GM19455 (cell line): ENCODE results near the gene CCSAP.

Experiments used
- ATAC-seq: cut with Tn5 transposase; IDR thresholded peaks from one replicate; pipeline ENCODE4 v1.9.1; 2021; ENCODE audit not compliant: unreplicated experiment

CCSAP gene

GRCh38 chr1:229287267-229287666 is 55.6 kb downstream of the CCSAP start:
- no peak for ATAC-seq

- no peak for ATAC-seq
These were observed 56.6 kb downstream of the CCSAP start for GRCh38 chr1:229286099-229286766.

GRCh38 chr1:229285440-229285839 is 57.4 kb downstream of the CCSAP start:
- no peak for ATAC-seq

GRCh38 chr1:229284887-229285286 is 58.0 kb downstream of the CCSAP start:
- ATAC-seq, result no peak

GRCh38 chr1:229283183-229283611 is 59.6 kb downstream of the CCSAP start:
- no peak for ATAC-seq

GRCh38 chr1:229282295-229282823 is 60.5 kb downstream of the CCSAP start:
- no peak for ATAC-seq

GRCh38 chr1:229281339-229281926 is 61.4 kb downstream of the CCSAP start:
- ATAC-seq, result no peak

- no peak for ATAC-seq
These were observed 61.9 kb downstream of the CCSAP start for GRCh38 chr1:229280921-229281320.

- no peak for ATAC-seq
These were observed 62.6 kb downstream of the CCSAP start for GRCh38 chr1:229280037-229280828.

GRCh38 chr1:229279242-229279641 is 63.6 kb downstream of the CCSAP start:
- no peak for ATAC-seq

GRCh38 chr1:229278120-229278741 is 64.6 kb downstream of the CCSAP start:
- ATAC-seq, result no peak

GRCh38 chr1:229275005-229275404 is 67.8 kb downstream of the CCSAP start:
- no peak for ATAC-seq

GRCh38 chr1:229273507-229274232 is 69.2 kb downstream of the CCSAP start:
- no peak for ATAC-seq

GRCh38 chr1:229272164-229273158 is 70.4 kb downstream of the CCSAP start:
- no peak for ATAC-seq

- peak; percentile 60 for ATAC-seq
These were observed 71.2 kb downstream of the CCSAP start for GRCh38 chr1:229271448-229272159.
